ENCODE results near the gene PTPRS. TPM values are rescaled to one million over a fixed set of nuclear protein-coding genes. Genes with fewer than 3 reads are reported as not detected.
"Not testable (repeated sequence)": the region's sequence is repeated elsewhere in the genome, so short reads cannot be mapped to it uniquely, and the experiment has no call there.

The PTPRS gene
- total RNA-seq, 1 experiment from 2014 or later, result 93.0 TPM

- Mint-ChIP-seq H3K36me3 (ENCODE audit: insufficient read depth, unreplicated experiment) (no peaks in the 10 kb centered on the region), H3K4me1 (ENCODE audit: low read depth, unreplicated experiment) (no peaks in the 10 kb centered on the region), H3K4me3 (ENCODE audit: low read depth, unreplicated experiment) (no peak overlapping the region), H3K27ac (ENCODE audit: unreplicated experiment) (no peak overlapping the region), H3K27me3 (ENCODE audit: unreplicated experiment) (peaks cover 22% of the 10 kb centered on the region), H3K9me3 (ENCODE audit: low read depth, unreplicated experiment) (no peaks in the 10 kb centered on the region)
- TF ChIP-seq, protein P1, sequence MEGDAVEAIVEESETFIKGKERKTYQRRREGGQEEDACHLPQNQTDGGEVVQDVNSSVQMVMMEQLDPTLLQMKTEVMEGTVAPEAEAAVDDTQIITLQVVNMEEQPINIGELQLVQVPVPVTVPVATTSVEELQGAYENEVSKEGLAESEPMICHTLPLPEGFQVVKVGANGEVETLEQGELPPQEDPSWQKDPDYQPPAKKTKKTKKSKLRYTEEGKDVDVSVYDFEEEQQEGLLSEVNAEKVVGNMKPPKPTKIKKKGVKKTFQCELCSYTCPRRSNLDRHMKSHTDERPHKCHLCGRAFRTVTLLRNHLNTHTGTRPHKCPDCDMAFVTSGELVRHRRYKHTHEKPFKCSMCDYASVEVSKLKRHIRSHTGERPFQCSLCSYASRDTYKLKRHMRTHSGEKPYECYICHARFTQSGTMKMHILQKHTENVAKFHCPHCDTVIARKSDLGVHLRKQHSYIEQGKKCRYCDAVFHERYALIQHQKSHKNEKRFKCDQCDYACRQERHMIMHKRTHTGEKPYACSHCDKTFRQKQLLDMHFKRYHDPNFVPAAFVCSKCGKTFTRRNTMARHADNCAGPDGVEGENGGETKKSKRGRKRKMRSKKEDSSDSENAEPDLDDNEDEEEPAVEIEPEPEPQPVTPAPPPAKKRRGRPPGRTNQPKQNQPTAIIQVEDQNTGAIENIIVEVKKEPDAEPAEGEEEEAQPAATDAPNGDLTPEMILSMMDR (IDR thresholded peaks at IDR 0.05; ENCODE audit: unreplicated experiment), result no peak
- intact Hi-C loops (cut with micrococcal nuclease; ENCODE audit: unreplicated experiment), result no loop called here
- DNase-seq, result no peak
- CTCF ChIA-PET, result no interaction called here
- BruUV-seq (replicated peaks), result no TSS peak
Observed at GRCh38 chr19:5369304-5369703, 28.7 kb upstream of the PTPRS start.

DNA sequence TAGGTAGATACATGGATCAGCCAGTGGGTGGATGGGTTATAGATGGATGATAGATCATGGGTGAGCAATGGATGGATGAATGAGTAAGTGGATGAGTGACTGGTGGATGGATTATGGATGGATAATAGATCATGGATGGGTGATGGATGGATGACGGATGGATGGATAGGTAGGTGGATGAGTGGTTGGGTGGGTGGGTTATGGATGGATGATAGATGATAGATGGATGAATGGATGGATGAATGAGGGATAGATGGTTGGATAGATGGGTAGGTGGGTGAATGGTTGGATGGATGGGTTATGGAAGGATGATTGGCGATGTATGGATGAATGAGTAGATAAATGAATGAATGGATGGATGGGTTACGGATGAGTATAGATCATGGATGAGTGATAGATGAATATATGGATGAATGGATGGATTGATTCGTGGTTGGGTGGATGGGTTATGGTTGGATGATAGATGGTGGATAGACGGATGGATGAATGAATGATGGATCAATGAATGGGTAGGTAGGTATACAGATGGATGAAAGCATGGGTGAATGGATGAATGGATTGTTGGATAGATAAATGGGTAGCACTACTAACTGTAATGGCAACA lies 27.0 kb upstream of the PTPRS start:
- CTCF ChIA-PET, result no interaction called here
- no peak overlapping the region for H3K27ac Mint-ChIP-seq (ENCODE audit: unreplicated experiment)
- no peaks in the 10 kb centered on the region for H3K36me3 Mint-ChIP-seq (ENCODE audit: insufficient read depth, unreplicated experiment)
- no TSS peak for BruUV-seq (replicated peaks)
- intact Hi-C loops (cut with micrococcal nuclease; ENCODE audit: unreplicated experiment), result no loop called here
- H3K4me1 Mint-ChIP-seq (ENCODE audit: low read depth, unreplicated experiment), result no peaks in the 10 kb centered on the region
- no peak overlapping the region for H3K4me3 Mint-ChIP-seq (ENCODE audit: low read depth, unreplicated experiment)
- TF ChIP-seq, protein P1 (IDR thresholded peaks at IDR 0.05; ENCODE audit: unreplicated experiment), result no peak
- H3K27me3 Mint-ChIP-seq (ENCODE audit: unreplicated experiment), result peaks cover 14% of the 10 kb centered on the region
- H3K9me3 Mint-ChIP-seq (ENCODE audit: low read depth, unreplicated experiment), result no peaks in the 10 kb centered on the region
- no peak for DNase-seq

DNA sequence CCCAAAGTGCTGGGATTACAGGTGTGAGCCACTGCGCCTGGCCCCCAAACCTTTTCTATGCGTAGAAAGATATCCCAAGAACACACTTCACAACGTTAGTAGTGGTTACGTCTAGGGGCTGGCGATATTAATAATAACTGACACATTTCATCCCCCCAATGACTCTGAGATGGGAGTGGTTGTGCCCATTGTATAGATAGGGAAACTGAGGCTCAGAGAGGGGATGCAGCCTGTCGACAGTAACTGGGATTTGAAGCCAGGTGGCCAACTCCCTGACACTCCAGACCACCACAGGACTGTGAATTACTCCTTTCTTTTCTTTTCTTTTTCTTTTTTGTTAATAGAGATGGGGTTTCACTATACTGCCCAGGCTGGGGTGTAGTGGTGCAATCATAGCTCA lies 25.3 kb upstream of the PTPRS start:
- Mint-ChIP-seq H3K27ac (ENCODE audit: unreplicated experiment) (no peak overlapping the region), H3K4me3 (ENCODE audit: low read depth, unreplicated experiment) (no peak overlapping the region), H3K4me1 (ENCODE audit: low read depth, unreplicated experiment) (no peaks in the 10 kb centered on the region), H3K27me3 (ENCODE audit: unreplicated experiment) (peaks cover 14% of the 10 kb centered on the region), H3K36me3 (ENCODE audit: insufficient read depth, unreplicated experiment) (no peaks in the 10 kb centered on the region), H3K9me3 (ENCODE audit: low read depth, unreplicated experiment) (no peaks in the 10 kb centered on the region)
- intact Hi-C loops (cut with micrococcal nuclease; ENCODE audit: unreplicated experiment), result no loop called here
- TF ChIP-seq, protein P1 (IDR thresholded peaks at IDR 0.05; ENCODE audit: unreplicated experiment), result no peak
- CTCF ChIA-PET, result no interaction called here
- no peak for DNase-seq
- BruUV-seq (replicated peaks), result no TSS peak

- Mint-ChIP-seq H3K9me3 (ENCODE audit: low read depth, unreplicated experiment) (no peaks in the 10 kb centered on the region), H3K27ac (ENCODE audit: unreplicated experiment) (no peak overlapping the region), H3K36me3 (ENCODE audit: insufficient read depth, unreplicated experiment) (peaks cover 5% of the 10 kb centered on the region), H3K27me3 (ENCODE audit: unreplicated experiment) (peaks cover 24% of the 10 kb centered on the region), H3K4me3 (ENCODE audit: low read depth, unreplicated experiment) (no peak overlapping the region), H3K4me1 (ENCODE audit: low read depth, unreplicated experiment) (no peaks in the 10 kb centered on the region)
- CTCF ChIA-PET, result no interaction called here
- BruUV-seq (replicated peaks), result no TSS peak
- TF ChIP-seq, protein P1 (IDR thresholded peaks at IDR 0.05; ENCODE audit: unreplicated experiment), result no peak
- intact Hi-C loops (cut with micrococcal nuclease; ENCODE audit: unreplicated experiment), result no loop called here
- no peak for DNase-seq
Observed at GRCh38 chr19:5364674-5365073, 24.1 kb upstream of the PTPRS start.

- H3K36me3 Mint-ChIP-seq (ENCODE audit: insufficient read depth, unreplicated experiment); DNase-seq; BruUV-seq (replicated peaks); H3K4me3 Mint-ChIP-seq (ENCODE audit: low read depth, unreplicated experiment); H3K9me3 Mint-ChIP-seq (ENCODE audit: low read depth, unreplicated experiment); H3K27ac Mint-ChIP-seq (ENCODE audit: unreplicated experiment); H3K4me1 Mint-ChIP-seq (ENCODE audit: low read depth, unreplicated experiment); intact Hi-C loops (cut with micrococcal nuclease; ENCODE audit: unreplicated experiment): not testable (repeated sequence)
- CTCF ChIA-PET, result interaction anchor here (0.7 kb wide), 1 partner anchor 194 kb away, joined by 10 read pairs; no protein-coding TSS in a partner anchor
- H3K27me3 Mint-ChIP-seq (ENCODE audit: unreplicated experiment), result peaks cover 51% of the 10 kb centered on the region
Observed at GRCh38 chr19:5361839-5362238, 21.2 kb upstream of the PTPRS start.

Data from Calu3 (cell line).